ENCODE data around the gene UGT1A8.

DNA sequence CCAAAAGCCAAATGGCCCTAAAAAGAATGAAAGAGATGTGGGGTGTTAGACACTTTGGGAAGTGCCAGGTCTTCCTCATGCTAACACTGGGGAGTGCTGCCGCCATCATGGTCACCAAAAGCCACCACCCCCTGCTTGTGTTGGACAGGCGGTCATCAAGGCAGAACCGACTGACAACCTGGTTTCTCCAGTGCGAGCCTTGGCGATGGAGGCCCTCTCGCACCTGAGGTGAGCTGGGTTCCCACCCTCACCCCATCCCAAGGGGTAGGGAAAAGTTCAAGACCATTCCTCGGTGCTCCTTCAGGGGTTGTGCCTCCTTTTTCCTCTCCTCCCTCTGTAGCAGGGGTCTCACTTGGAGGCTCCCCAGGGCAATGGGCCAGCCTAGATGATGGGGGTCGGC is 194.3 kb downstream of the UGT1A8 start:
- TF ChIP-seq, protein P1, sequence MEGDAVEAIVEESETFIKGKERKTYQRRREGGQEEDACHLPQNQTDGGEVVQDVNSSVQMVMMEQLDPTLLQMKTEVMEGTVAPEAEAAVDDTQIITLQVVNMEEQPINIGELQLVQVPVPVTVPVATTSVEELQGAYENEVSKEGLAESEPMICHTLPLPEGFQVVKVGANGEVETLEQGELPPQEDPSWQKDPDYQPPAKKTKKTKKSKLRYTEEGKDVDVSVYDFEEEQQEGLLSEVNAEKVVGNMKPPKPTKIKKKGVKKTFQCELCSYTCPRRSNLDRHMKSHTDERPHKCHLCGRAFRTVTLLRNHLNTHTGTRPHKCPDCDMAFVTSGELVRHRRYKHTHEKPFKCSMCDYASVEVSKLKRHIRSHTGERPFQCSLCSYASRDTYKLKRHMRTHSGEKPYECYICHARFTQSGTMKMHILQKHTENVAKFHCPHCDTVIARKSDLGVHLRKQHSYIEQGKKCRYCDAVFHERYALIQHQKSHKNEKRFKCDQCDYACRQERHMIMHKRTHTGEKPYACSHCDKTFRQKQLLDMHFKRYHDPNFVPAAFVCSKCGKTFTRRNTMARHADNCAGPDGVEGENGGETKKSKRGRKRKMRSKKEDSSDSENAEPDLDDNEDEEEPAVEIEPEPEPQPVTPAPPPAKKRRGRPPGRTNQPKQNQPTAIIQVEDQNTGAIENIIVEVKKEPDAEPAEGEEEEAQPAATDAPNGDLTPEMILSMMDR (IDR thresholded peaks at IDR 0.05; ENCODE audit: low read depth, low read length) = no peak
- no peak for TF ChIP-seq EZH2phosphoT487 (IDR thresholded peaks at IDR 0.05; ENCODE audit: low read depth)

All from OCI-LY3 (cell line).